ENCODE data around the gene CSNK1E. TPM values are rescaled to one million over a fixed set of nuclear protein-coding genes. Genes with fewer than 3 reads are reported as not detected.

The CSNK1E gene
- total and polyA plus RNA-seq, 2 of the 8 experiments (the other 6 are each of a cell fraction or from before 2014, with no cell fraction given), result 247 to 263 TPM

- Histone ChIP-seq H3K4me3 (ENCODE audit: extremely low read depth in 1 of 4, insufficient read depth in 2 of 4, low read depth in 3 of 4, low read length in 4 of 4) (no peak overlapping the region), H3K27me3 (replicated peaks in 1 of 4; ENCODE audit: control insufficient read depth in 3 of 4, extremely low read depth in 1 of 4, insufficient read depth in 3 of 4, low read length in 3 of 4) (no peaks in the 10 kb centered on the region), H3K4ac (replicated peaks; ENCODE audit: insufficient read length, low read depth, low read length) (peak overlapping the region; percentile 36), H2BK15ac (ENCODE audit: low read length) (0 out of 2 replicates have a peak overlapping the region, but pooled peaks have one; percentile 81), H2AK5ac (ENCODE audit: low read depth, low read length) (peak overlapping the region; percentile 98; the same call in 1 of the 2 replicates), H4K5ac (ENCODE audit: insufficient read length, low read depth, low read length) (peak overlapping the region; percentile 13), H3K79me2 (ENCODE audit: control insufficient read depth in 1 of 2, insufficient read depth in 2 of 2, low read length in 2 of 2) (peaks cover 0 to 22% of the 10 kb centered on the region in 2 experiments; a peak in 2 of 4 replicates), H4K20me1 (replicated peaks in 1 of 2; ENCODE audit: control insufficient read depth in 1 of 2, insufficient read depth in 2 of 2, low read length in 2 of 2) (no peaks in the 10 kb centered on the region), H3K27ac (ENCODE audit: low read depth, low read length) (peak overlapping the region; percentile 56; the same call in 1 of the 2 replicates), H3K4me1 (replicated peaks in 1 of 4; ENCODE audit: control insufficient read depth in 3 of 4, insufficient read depth in 4 of 4, low read length in 3 of 4) (peaks cover 14 to 36% (median 29%) of the 10 kb centered on the region in 4 experiments), H3K23me2 (ENCODE audit: low read depth, low read length) (no peaks in the 10 kb centered on the region), H4K91ac (replicated peaks; ENCODE audit: insufficient read length, low read length) (peak overlapping the region; percentile 93), H3K56ac (replicated peaks; ENCODE audit: insufficient read length, low read depth, low read length) (no peak overlapping the region), H4K8ac (ENCODE audit: extremely low read depth, insufficient read depth, low read length) (no peak overlapping the region), H3K23ac (ENCODE audit: insufficient read length) (no peak overlapping the region), H3K9ac (replicated peaks in 1 of 4; ENCODE audit: extremely low read depth in 1 of 4, low read depth in 3 of 4, low read length in 3 of 4) (no peak overlapping the region), H2BK12ac (ENCODE audit: low read depth, low read length) (peak overlapping the region; percentile 96), H3K9me3 (ENCODE audit: insufficient read depth in 2 of 2, low read depth in 1 of 2, low read length in 1 of 2) (no peaks in the 10 kb centered on the region), H2BK120ac (replicated peaks; ENCODE audit: low read depth, low read length) (no peak overlapping the region), H3K18ac (ENCODE audit: extremely low read depth, low read length) (peak overlapping the region; percentile 90), H2BK20ac (ENCODE audit: low read length) (peak overlapping the region; percentile 97), H3K14ac (ENCODE audit: insufficient read length) (no peak overlapping the region), H2AFZ (ENCODE audit: low read length) (no peak overlapping the region), H3K36me3 (ENCODE audit: control insufficient read depth in 2 of 4, insufficient read depth in 4 of 4, low read length in 3 of 4) (peaks cover 0 to 14% (median 0%) of the 10 kb centered on the region in 4 experiments; a peak in 2 of 8 replicates), H2BK5ac (ENCODE audit: low read depth, low read length) (peak overlapping the region; percentile 96), H3K79me1 (ENCODE audit: low read depth, low read length) (no peaks in the 10 kb centered on the region; the same call in 1 of the 2 replicates), H3K4me2 (ENCODE audit: insufficient read depth in 1 of 2, low read depth in 2 of 2, low read length in 2 of 2) (0 out of 4 replicates have a peak overlapping the region, but pooled peaks of 1 of the 2 experiments have one; percentile 12)
- FAIRE-seq (no peak), DNase-seq (ENCODE audit: low read depth in 1 of 2, low spot score in 2 of 2) (no peak)
- CTCF ChIA-PET (ENCODE audit: partially characterized antibody), result interaction anchor here (1.3 to 2.3 kb wide), 3 partner anchors 20 to 43 kb away, joined by 3 to 4 read pairs (median 3); no protein-coding TSS in a partner anchor
- POLR2A ChIA-PET (ENCODE audit: partially characterized antibody), result interaction anchor here (5.7 to 6.9 kb wide), 2 partner anchors 9 to 14 kb away, joined by 47 to 77 read pairs; no protein-coding TSS in a partner anchor
- WGBS, 2 experiments (ENCODE audit: extremely low coverage in 1 of 2, insufficient coverage in 1 of 2, insufficient read length in 1 of 2, insufficient replicate concordance in 2 of 2, low coverage in 1 of 2, low lambda C conversion rate in 2 of 2, missing lambda C conversion rate in 1 of 2), result 92% methylated on average over 7 of the region's 7 CpGs; no CpG with 5 or more reads in 1 of the 2 experiments
- no peak for TF ChIP-seq SP1 (IDR thresholded peaks at IDR 0.05; ENCODE audit: low read depth, low read length)
- TF ChIP-seq RXRA (IDR thresholded peaks at IDR 0.05; ENCODE audit: insufficient read depth, low read depth, low read length), result no peak
- no peak for TF ChIP-seq TAF7 (optimal IDR thresholded peaks at IDR 0.05; ENCODE audit: borderline replicate concordance, low read depth, low read length)
Measured at GRCh38 chr22:38327396-38327795, 10.2 kb upstream of the CSNK1E start.

All from H1 (cell line).